Vagina (tissue), 2 donors: ENCODE data around the gene SCCPDH. TPM values are rescaled to one million over a fixed set of nuclear protein-coding genes. Genes with fewer than 3 reads are reported as not detected.

Experiments
- DNase-seq, 2 donors: peaks; one replicate each; pipeline ENCODE4 v3.0.0-alpha.2; 2017; ENCODE audit errors: extremely low spot score in 2 of 2
- H3K27ac ChIP-seq: fragments of 200-600 bp; sonication (generic); one replicate; pipeline ENCODE4 v1.5.1; 2019
- H3K27me3 ChIP-seq: fragments of 200-600 bp; sonication (generic); one replicate; pipeline ENCODE4 v1.5.1; 2019
- H3K36me3 ChIP-seq, 2 donors: fragments of 200-600 bp; sonication (generic); one replicate each; pipeline ENCODE4 v1.5.1; 2017 to 2019
- H3K4me1 ChIP-seq: fragments of 200-600 bp; sonication (generic); one replicate; pipeline ENCODE4 v1.5.1; 2019
- H3K4me3 ChIP-seq, 2 donors: fragments of 200-600 bp; sonication (generic); 1 replicate in 1 of 2; 2 replicates in 1 of 2; pipeline ENCODE4 v1.5.1; 2016 to 2019
- H3K9me3 ChIP-seq: fragments of 200-600 bp; sonication (generic); one replicate; pipeline ENCODE4 v1.5.1; 2019
- CTCF ChIP-seq, 3 experiments: fragments of 450-650 bp in 2 of 3; fragments of 200-600 bp in 1 of 3; sonication (generic) in 1 of 3; IDR thresholded peaks; one replicate each; pipeline ENCODE4 v1.5.1; 2017 to 2019; ENCODE audit warnings: antibody characterized with exemption in 3 of 3, mild to moderate bottlenecking in 2 of 3, moderate library complexity in 2 of 3
- POLR2A ChIP-seq, 2 donors: fragments of 450-650 bp; IDR thresholded peaks; one replicate each; pipeline ENCODE4 v1.6.1; 2017; ENCODE audit warnings: antibody characterized with exemption in 2 of 2, mild to moderate bottlenecking in 2 of 2, moderate library complexity in 2 of 2
- POLR2AphosphoS5 ChIP-seq, 2 donors: sonication (generic); formaldehyde crosslinking; IDR thresholded peaks; one replicate each; pipeline ENCODE4 v1.9.0; 2017; ENCODE audit warnings: antibody characterized with exemption in 2 of 2, mild to moderate bottlenecking in 2 of 2, low read depth in 1 of 2; ENCODE audit not compliant: insufficient read depth in 1 of 2
- intact Hi-C: fragments of 100-400 bp; cut with DNase I; formaldehyde crosslinking; loops from one replicate; pipeline ENCODE4 v1.15.1; 2023
- total RNA-seq: library from RNA; depleted of rRNA; stranded (reverse); fragments of >200 nt; gene quantifications from one replicate; pipeline ENCODE4 v1.2.3, GENCODE V29; 2016

The SCCPDH gene
- total RNA-seq, 1 donor from 2014 or later: 18.2 TPM

DNA sequence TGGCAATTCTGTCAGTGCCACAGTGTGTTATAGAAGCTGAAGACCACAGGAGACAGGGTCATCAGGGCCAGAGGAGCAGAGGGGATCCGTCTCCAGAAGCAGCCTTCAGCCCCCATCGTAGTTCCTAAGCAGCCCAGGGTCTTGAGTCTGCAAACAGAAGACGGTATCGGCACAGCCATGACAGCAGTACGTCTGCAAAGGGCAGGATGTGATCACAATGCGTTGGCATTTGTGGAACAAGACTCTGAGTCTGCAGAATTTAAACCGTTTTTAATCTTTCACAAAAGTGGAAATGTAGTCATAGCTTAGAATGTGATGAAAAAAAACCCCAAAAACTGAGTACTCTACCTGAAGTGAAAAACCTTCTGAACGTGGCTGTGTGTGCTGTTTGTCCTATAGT lies 44.0 kb upstream of the SCCPDH start:
- Histone ChIP-seq H3K4me3 (no peak overlapping the region), H3K36me3 (no peaks in the 10 kb centered on the region), H3K27ac (peak overlapping the region; percentile 43), H3K9me3 (no peaks in the 10 kb centered on the region), H3K4me1 (peaks cover 31% of the 10 kb centered on the region), H3K27me3 (no peaks in the 10 kb centered on the region)
- no peak for DNase-seq
- intact Hi-C loops: loop anchor here (5.0 to 10.0 kb wide), 2 partner anchors 33 to 115 kb away; partner anchors contain the start of genes CNST and TFB2M
- TF ChIP-seq CTCF (IDR thresholded peaks at IDR 0.05) (no peak), POLR2A (IDR thresholded peaks at IDR 0.05) (no peak), POLR2AphosphoS5 (IDR thresholded peaks at IDR 0.05; ENCODE audit: insufficient read depth in 1 of 2, low read depth in 1 of 2) (no peak)

- Histone ChIP-seq H3K4me3 (no peak overlapping the region), H3K27ac (no peak overlapping the region), H3K36me3 (no peaks in the 10 kb centered on the region), H3K9me3 (no peaks in the 10 kb centered on the region), H3K4me1 (peaks cover 31% of the 10 kb centered on the region), H3K27me3 (no peaks in the 10 kb centered on the region)
- DNase-seq: no peak
- intact Hi-C loops: loop anchor here (5.0 to 10.0 kb wide), 2 partner anchors 33 to 116 kb away; partner anchors contain the start of genes CNST and TFB2M
- TF ChIP-seq POLR2AphosphoS5 (IDR thresholded peaks at IDR 0.05; ENCODE audit: insufficient read depth in 1 of 2, low read depth in 1 of 2) (no peak), POLR2A (IDR thresholded peaks at IDR 0.05) (no peak), CTCF (IDR thresholded peaks at IDR 0.05) (no peak)
Observed at GRCh38 chr1:246680696-246681130, 43.5 kb upstream of the SCCPDH start.

GRCh38 chr1:246681900-246682895 lies 42.0 kb upstream of the SCCPDH start:
- intact Hi-C loops: loop anchor here (5.0 to 10.0 kb wide), 2 partner anchors 35 to 117 kb away; partner anchors contain the start of genes CNST and TFB2M
- peak overlapping the region; percentile 61 for H3K27ac ChIP-seq

GRCh38 chr1:246683521-246683920 lies 40.7 kb upstream of the SCCPDH start:
- Histone ChIP-seq H3K4me3 (no peak overlapping the region), H3K27ac (no peak overlapping the region), H3K36me3 (no peaks in the 10 kb centered on the region), H3K4me1 (peaks cover 24% of the 10 kb centered on the region), H3K9me3 (no peaks in the 10 kb centered on the region), H3K27me3 (no peaks in the 10 kb centered on the region)
- no peak for TF ChIP-seq POLR2AphosphoS5 (IDR thresholded peaks at IDR 0.05; ENCODE audit: insufficient read depth in 1 of 2, low read depth in 1 of 2)
- TF ChIP-seq CTCF (IDR thresholded peaks at IDR 0.05): no peak
- no peak for TF ChIP-seq POLR2A (IDR thresholded peaks at IDR 0.05)
- intact Hi-C loops: loop anchor here (5.0 to 10.0 kb wide), 2 partner anchors 36 to 119 kb away; partner anchors contain the start of genes CNST and TFB2M
- no peak for DNase-seq

More at GRCh38 chr1:246681900-246682895, 42.0 kb upstream of the SCCPDH start:
- Histone ChIP-seq H3K36me3 (no peaks in the 10 kb centered on the region), H3K27me3 (no peaks in the 10 kb centered on the region), H3K4me1 (peaks cover 31% of the 10 kb centered on the region), H3K4me3 (no peak overlapping the region), H3K9me3 (no peaks in the 10 kb centered on the region)
- no peak for DNase-seq
- TF ChIP-seq POLR2AphosphoS5 (IDR thresholded peaks at IDR 0.05; ENCODE audit: insufficient read depth in 1 of 2, low read depth in 1 of 2) (no peak), POLR2A (IDR thresholded peaks at IDR 0.05) (no peak), CTCF (IDR thresholded peaks at IDR 0.05) (no peak)
